ENCODE results near the gene SPDEF.

SPDEF gene

GRCh38 chr6:34510299-34510698 lies 45.8 kb downstream of the SPDEF start:
- Histone ChIP-seq H3K4me2 (no peak overlapping the region), H3K27me3 (ENCODE audit: insufficient read depth, low read depth) (no peaks in the 10 kb centered on the region), H3K27ac (no peak overlapping the region), H3K79me2 (ENCODE audit: insufficient read depth, low read depth) (no peaks in the 10 kb centered on the region), H3K4me1 (ENCODE audit: low read depth, poor library complexity, severe bottlenecking) (no peaks in the 10 kb centered on the region), H4K20me1 (ENCODE audit: insufficient read depth) (no peaks in the 10 kb centered on the region), H3K4me3 (IDR thresholded peaks at IDR 0.05; ENCODE audit: insufficient read depth, low read depth, low read length) (no peak overlapping the region), H3K36me3 (ENCODE audit: insufficient read depth) (no peaks in the 10 kb centered on the region), H3K9ac (no peak overlapping the region), H2AFZ (ENCODE audit: low read depth) (no peak overlapping the region)
- no peak for TF ChIP-seq CTCF (conservative IDR thresholded peaks at IDR 0.05; ENCODE audit: low read depth, low read length)

DNA sequence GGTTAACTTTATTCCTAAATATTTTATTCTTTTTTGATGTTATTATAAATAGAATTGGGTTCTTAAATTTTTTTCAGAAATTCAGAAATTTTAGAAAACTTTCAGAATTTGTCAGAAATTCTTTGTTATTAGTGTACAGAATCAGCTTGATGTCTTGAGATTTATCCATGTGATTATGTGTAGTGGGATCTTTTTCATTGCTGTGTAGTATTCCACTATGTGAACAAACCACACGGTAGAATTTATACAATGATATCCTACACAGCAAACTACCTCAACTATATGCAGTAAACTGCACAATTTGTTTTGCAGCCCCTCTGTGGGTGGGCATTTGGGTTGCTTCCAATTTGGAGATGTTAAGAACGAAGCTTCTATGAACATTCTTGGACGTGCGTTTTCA lies 46.3 kb downstream of the SPDEF start:
- Histone ChIP-seq H2AFZ (ENCODE audit: low read depth) (no peak overlapping the region), H3K27me3 (ENCODE audit: insufficient read depth, low read depth) (no peaks in the 10 kb centered on the region), H3K4me1 (ENCODE audit: low read depth, poor library complexity, severe bottlenecking) (no peaks in the 10 kb centered on the region), H3K27ac (no peak overlapping the region), H3K79me2 (ENCODE audit: insufficient read depth, low read depth) (no peaks in the 10 kb centered on the region), H3K36me3 (ENCODE audit: insufficient read depth) (no peaks in the 10 kb centered on the region), H3K4me3 (IDR thresholded peaks at IDR 0.05; ENCODE audit: insufficient read depth, low read depth, low read length) (no peak overlapping the region), H3K4me2 (no peak overlapping the region), H4K20me1 (ENCODE audit: insufficient read depth) (no peaks in the 10 kb centered on the region), H3K9ac (no peak overlapping the region)
- TF ChIP-seq CTCF (conservative IDR thresholded peaks at IDR 0.05; ENCODE audit: low read depth, low read length) = no peak

- no peaks in the 10 kb centered on the region for H3K79me2 ChIP-seq (ENCODE audit: insufficient read depth, low read depth)
- no peak overlapping the region for H3K9ac ChIP-seq
- no peak overlapping the region for H3K4me2 ChIP-seq
- no peaks in the 10 kb centered on the region for H3K4me1 ChIP-seq (ENCODE audit: low read depth, poor library complexity, severe bottlenecking)
- no peak overlapping the region for H3K4me3 ChIP-seq (IDR thresholded peaks at IDR 0.05; ENCODE audit: insufficient read depth, low read depth, low read length)
- H2AFZ ChIP-seq (ENCODE audit: low read depth) = no peak overlapping the region
- H3K36me3 ChIP-seq (ENCODE audit: insufficient read depth) = no peaks in the 10 kb centered on the region
- H3K27ac ChIP-seq = no peak overlapping the region
- no peaks in the 10 kb centered on the region for H3K27me3 ChIP-seq (ENCODE audit: insufficient read depth, low read depth)
- TF ChIP-seq CTCF (conservative IDR thresholded peaks at IDR 0.05; ENCODE audit: low read depth, low read length) = no peak
- no peaks in the 10 kb centered on the region for H4K20me1 ChIP-seq (ENCODE audit: insufficient read depth)
Measured at GRCh38 chr6:34508425-34508824, 47.7 kb downstream of the SPDEF start.

DNA sequence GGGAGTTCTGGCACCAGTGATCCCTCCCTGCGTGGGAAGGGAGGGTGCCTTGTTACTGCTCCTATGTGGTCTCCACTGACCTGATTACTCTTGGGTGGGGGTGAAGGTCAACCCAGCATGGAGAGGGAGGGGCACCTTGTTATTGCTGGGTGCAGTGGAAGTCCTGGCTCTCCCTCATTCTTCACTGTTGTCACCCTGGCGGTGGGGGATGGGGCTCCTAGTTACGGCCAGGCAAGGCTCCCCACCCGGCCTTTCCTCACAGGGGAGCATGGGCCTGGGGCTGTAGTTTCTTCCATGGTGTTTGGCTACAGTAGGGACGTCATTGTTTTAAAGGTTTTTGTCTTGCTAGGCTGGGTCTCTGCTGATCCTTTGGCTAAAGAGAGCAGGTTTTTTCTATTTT lies 49.4 kb downstream of the SPDEF start:
- Histone ChIP-seq H3K79me2 (ENCODE audit: insufficient read depth, low read depth) (no peaks in the 10 kb centered on the region), H3K4me3 (IDR thresholded peaks at IDR 0.05; ENCODE audit: insufficient read depth, low read depth, low read length) (no peak overlapping the region), H4K20me1 (ENCODE audit: insufficient read depth) (no peaks in the 10 kb centered on the region), H3K27me3 (ENCODE audit: insufficient read depth, low read depth) (no peaks in the 10 kb centered on the region), H3K36me3 (ENCODE audit: insufficient read depth) (no peaks in the 10 kb centered on the region), H3K27ac (no peak overlapping the region), H3K4me1 (ENCODE audit: low read depth, poor library complexity, severe bottlenecking) (no peaks in the 10 kb centered on the region), H2AFZ (ENCODE audit: low read depth) (no peak overlapping the region), H3K4me2 (no peak overlapping the region), H3K9ac (no peak overlapping the region)
- TF ChIP-seq CTCF (conservative IDR thresholded peaks at IDR 0.05; ENCODE audit: low read depth, low read length) = no peak

- Histone ChIP-seq H3K27ac (no peak overlapping the region), H4K20me1 (ENCODE audit: insufficient read depth) (no peaks in the 10 kb centered on the region), H3K9ac (no peak overlapping the region), H3K4me1 (ENCODE audit: low read depth, poor library complexity, severe bottlenecking) (no peaks in the 10 kb centered on the region), H3K79me2 (ENCODE audit: insufficient read depth, low read depth) (no peaks in the 10 kb centered on the region), H3K36me3 (ENCODE audit: insufficient read depth) (no peaks in the 10 kb centered on the region), H3K4me2 (no peak overlapping the region), H3K27me3 (ENCODE audit: insufficient read depth, low read depth) (no peaks in the 10 kb centered on the region), H2AFZ (ENCODE audit: low read depth) (no peak overlapping the region), H3K4me3 (IDR thresholded peaks at IDR 0.05; ENCODE audit: insufficient read depth, low read depth, low read length) (no peak overlapping the region)
- TF ChIP-seq CTCF (conservative IDR thresholded peaks at IDR 0.05; ENCODE audit: low read depth, low read length) = no peak
Measured at GRCh38 chr6:34497411-34497810, 58.7 kb downstream of the SPDEF start.

All from KMS-11 (cell line).